Body of pancreas (tissue), 4 donors: ENCODE data around the gene ANKLE2.

ENCODE experiments used
- CTCF ChIP-seq, 7 experiments: fragments of 450-650 bp in 4 of 7; fragments of 200-600 bp in 3 of 7; sonication (generic) in 3 of 7; IDR thresholded peaks; one replicate each; pipeline ENCODE4 v1.5.1; 2016 to 2019; ENCODE audit warnings: antibody characterized with exemption in 7 of 7
- POLR2A ChIP-seq, 3 donors: fragments of 450-650 bp; IDR thresholded peaks; one replicate each; pipeline ENCODE4 v1.6.1; 2016; ENCODE audit warnings: antibody characterized with exemption in 3 of 3, mild to moderate bottlenecking in 2 of 3

GRCh38 chr12:132719141-132719953 is 42.3 kb downstream of the ANKLE2 start:
- TF ChIP-seq CTCF (IDR thresholded peaks at IDR 0.05) (no peak), POLR2A (IDR thresholded peaks at IDR 0.05) (no peak)
